HFFc6 (cell line): Measurements from ENCODE around the gene LIX1. TPM values are rescaled to one million over a fixed set of nuclear protein-coding genes. Genes with fewer than 3 reads are reported as not detected.
"Not testable (repeated sequence)": the region's sequence is repeated elsewhere in the genome, so short reads cannot be mapped to it uniquely, and the experiment has no call there.

ENCODE experiments used
- DNase-seq: peaks from one replicate; pipeline ENCODE4 v3.0.0-alpha.2; 2018
- H3K27ac Mint-ChIP-seq: 2 replicates; pipeline ENCODE4 v1.8.0; 2020; ENCODE audit warnings: mild to moderate bottlenecking, mixed read lengths
- H3K27me3 Mint-ChIP-seq: 2 replicates; pipeline ENCODE4 v1.8.0; 2021; ENCODE audit warnings: mild to moderate bottlenecking, moderate library complexity, mixed read lengths; ENCODE audit not compliant: insufficient read depth
- H3K36me3 Mint-ChIP-seq: 2 replicates; pipeline ENCODE4 v1.8.0; 2021; ENCODE audit warnings: low read depth, mixed read lengths
- H3K4me1 Mint-ChIP-seq: 2 replicates; pipeline ENCODE4 v1.8.0; 2020; ENCODE audit warnings: low read depth, mixed read lengths
- H3K4me3 Mint-ChIP-seq: 2 replicates; pipeline ENCODE4 v1.8.0; 2020; ENCODE audit warnings: mild to moderate bottlenecking, moderate library complexity, mixed read lengths
- H3K9me3 Mint-ChIP-seq: 2 replicates; pipeline ENCODE4 v1.8.0; 2020; ENCODE audit warnings: mild to moderate bottlenecking, mixed read lengths
- total RNA-seq, 6 experiments: library from RNA; stranded (reverse); fragmentation: NEBNext Ultra II Directional; extraction: Animal tissue kit (Norgen Biotek cat#: 25700); gene quantifications; 2 replicates in 1 of 6; 3 replicates in 5 of 6; pipeline ENCODE4 v1.2.3, GENCODE V29; 2021
- TF ChIP-seq, protein P1 (sequence below): fragments of 200-600 bp; sonication (generic); IDR thresholded peaks from 2 replicates; pipeline ENCODE4 v1.5.0; 2021; ENCODE audit warnings: antibody characterized with exemption, mild to moderate bottlenecking

LIX1 gene
- total RNA-seq, 6 experiments from 2014 or later, result not detected

DNA sequence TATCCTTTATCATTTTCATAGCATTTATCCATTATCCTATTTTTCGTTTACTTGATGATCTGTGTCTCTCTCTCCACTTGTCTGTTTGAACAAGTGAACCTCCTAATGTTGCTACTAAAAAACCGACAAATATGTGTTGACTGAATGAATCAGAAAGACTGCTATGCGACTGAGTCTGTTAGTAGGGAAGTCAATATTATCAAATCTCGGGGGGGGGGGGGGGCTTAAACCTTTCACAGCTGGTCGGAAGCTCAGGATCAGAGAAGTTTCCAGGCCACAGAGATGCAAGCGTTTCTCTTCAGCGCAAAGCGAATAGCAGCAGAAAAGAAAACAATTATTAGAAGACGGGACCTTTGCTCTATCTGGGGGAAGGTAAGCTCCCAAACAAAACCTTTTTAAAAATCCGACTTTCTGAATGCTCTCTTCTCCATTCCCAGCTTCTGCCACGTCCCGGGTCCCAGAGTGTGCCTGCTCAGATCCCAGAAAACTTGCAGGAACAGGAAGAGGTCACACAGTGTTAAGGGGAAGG is 40.2 kb upstream of the LIX1 start:
- H3K9me3 Mint-ChIP-seq, result no peaks in the 10 kb centered on the region; the same call in 1 of the 2 replicates
- peaks cover 38% of the 10 kb centered on the region for H3K4me1 Mint-ChIP-seq
- peak overlapping the region; percentile 99 for H3K27ac Mint-ChIP-seq
- H3K36me3 Mint-ChIP-seq, result peaks cover 47% of the 10 kb centered on the region
- H3K4me3 Mint-ChIP-seq, result peak overlapping the region; percentile 97
- peaks cover 3% of the 10 kb centered on the region; the same call in 1 of the 2 replicates for H3K27me3 Mint-ChIP-seq
- TF ChIP-seq, protein P1, sequence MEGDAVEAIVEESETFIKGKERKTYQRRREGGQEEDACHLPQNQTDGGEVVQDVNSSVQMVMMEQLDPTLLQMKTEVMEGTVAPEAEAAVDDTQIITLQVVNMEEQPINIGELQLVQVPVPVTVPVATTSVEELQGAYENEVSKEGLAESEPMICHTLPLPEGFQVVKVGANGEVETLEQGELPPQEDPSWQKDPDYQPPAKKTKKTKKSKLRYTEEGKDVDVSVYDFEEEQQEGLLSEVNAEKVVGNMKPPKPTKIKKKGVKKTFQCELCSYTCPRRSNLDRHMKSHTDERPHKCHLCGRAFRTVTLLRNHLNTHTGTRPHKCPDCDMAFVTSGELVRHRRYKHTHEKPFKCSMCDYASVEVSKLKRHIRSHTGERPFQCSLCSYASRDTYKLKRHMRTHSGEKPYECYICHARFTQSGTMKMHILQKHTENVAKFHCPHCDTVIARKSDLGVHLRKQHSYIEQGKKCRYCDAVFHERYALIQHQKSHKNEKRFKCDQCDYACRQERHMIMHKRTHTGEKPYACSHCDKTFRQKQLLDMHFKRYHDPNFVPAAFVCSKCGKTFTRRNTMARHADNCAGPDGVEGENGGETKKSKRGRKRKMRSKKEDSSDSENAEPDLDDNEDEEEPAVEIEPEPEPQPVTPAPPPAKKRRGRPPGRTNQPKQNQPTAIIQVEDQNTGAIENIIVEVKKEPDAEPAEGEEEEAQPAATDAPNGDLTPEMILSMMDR, result no peak
- DNase-seq, result no peak

DNA sequence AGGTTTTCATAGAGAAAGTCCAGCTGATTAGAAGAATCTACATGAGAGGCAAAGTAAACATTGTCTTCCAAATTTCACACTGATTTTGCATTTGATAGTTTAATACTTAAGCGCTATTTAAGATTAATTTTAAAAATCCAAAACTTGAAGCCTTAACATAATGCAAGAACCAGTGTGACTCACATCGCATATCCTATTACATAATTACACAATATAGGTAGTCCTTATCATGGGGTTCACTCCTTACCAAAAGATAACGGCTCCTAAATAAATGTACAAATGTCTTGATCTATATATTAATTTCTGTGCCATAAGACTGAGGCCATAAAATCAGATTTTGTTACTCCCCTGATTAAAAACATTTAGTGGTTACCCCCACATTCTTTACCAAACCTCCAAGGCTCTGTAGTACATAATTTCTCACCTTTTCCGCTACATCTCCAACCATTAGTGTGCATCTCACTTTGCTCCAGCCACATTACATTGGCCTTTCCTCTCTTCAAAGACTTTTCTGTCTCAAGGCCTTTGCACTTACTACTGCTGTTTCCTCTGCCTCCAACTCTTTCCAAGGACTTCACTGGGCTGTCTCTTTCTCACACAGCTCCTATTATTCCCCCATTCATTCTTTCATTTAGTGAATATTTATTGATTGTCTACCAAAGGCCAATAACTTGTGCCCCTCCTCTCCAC is 39.6 kb upstream of the LIX1 start:
- TF ChIP-seq, protein P1, result no peak
- Mint-ChIP-seq H3K4me1 (peaks cover 38% of the 10 kb centered on the region), H3K4me3 (peak overlapping the region; percentile 97), H3K36me3 (peaks cover 49% of the 10 kb centered on the region), H3K27ac (peak overlapping the region; percentile 99), H3K9me3 (no peaks in the 10 kb centered on the region; the same call in 1 of the 2 replicates), H3K27me3 (peaks cover 3% of the 10 kb centered on the region; the same call in 1 of the 2 replicates)
- no peak for DNase-seq

DNA sequence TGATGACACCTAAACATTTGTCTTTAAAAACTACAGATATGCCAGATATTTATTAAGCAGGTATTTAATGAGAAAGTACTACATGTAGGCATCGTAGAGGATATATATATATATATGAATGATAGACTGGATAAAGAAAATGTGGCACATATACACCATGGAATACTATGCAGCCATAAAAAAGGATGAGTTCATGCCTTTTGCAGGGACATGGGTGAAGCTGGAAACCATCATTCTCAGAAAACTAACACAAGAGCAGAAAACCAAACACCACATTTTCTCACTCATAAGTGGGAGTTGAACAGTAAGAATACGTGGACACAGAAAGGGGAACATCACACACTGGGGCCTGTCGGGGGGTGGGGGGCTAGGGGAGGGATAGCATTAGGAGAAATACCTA is 37.0 kb upstream of the LIX1 start:
- Mint-ChIP-seq H3K4me1 (peaks cover 34% of the 10 kb centered on the region), H3K36me3 (peaks cover 55% of the 10 kb centered on the region)
- not testable (repeated sequence) for H3K4me3 Mint-ChIP-seq, H3K9me3 Mint-ChIP-seq, H3K27me3 Mint-ChIP-seq, DNase-seq, H3K27ac Mint-ChIP-seq

DNA sequence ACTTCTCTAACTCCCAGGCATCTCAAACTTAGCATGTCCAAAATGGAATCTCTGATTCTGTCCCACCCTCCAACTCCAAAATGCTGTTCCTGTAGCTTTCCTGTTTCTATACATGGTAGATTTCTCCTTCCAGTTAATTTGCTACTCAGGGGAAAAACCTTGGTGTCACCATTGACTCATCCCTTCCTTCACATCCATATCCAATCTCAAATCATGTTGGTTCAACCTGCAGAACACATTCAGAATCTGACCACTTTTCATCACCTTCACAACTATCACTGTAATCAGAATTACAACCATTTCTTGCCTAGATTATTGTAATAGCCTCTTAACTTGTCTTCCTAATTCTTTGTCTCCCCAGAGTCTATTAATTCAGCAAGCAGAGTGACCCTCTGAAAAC is 29.8 kb upstream of the LIX1 start:
- H3K9me3 Mint-ChIP-seq, result no peaks in the 10 kb centered on the region
- H3K27ac Mint-ChIP-seq, result no peak overlapping the region
- H3K27me3 Mint-ChIP-seq, result no peaks in the 10 kb centered on the region
- DNase-seq, result no peak
- TF ChIP-seq, protein P1, result no peak
- H3K36me3 Mint-ChIP-seq, result peaks cover 33% of the 10 kb centered on the region
- H3K4me1 Mint-ChIP-seq, result peaks cover 6% of the 10 kb centered on the region; the same call in 1 of the 2 replicates
- H3K4me3 Mint-ChIP-seq, result no peak overlapping the region

DNA sequence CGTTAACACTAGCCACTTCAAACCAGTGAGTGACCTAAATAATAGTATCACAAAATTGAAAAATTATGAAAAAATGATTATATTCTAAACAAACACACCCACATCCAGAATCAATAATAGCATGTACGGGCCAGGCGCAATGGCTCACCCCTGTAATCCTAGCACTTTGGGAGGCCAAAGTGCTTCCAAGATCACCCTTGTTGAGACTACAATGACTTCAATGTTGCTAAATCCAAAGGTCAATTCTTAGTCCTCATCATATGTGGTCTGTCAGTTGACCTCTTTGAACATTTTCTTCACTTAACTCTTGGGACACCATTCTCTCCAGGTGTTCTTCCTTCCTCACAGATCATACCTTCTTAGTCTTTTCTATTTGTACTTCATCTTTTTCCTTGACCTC is 29.3 kb upstream of the LIX1 start:
- no peak overlapping the region for H3K27ac Mint-ChIP-seq
- DNase-seq, result no peak
- peaks cover 29% of the 10 kb centered on the region for H3K36me3 Mint-ChIP-seq
- H3K4me3 Mint-ChIP-seq, result no peak overlapping the region
- no peaks in the 10 kb centered on the region for H3K27me3 Mint-ChIP-seq
- peaks cover 6% of the 10 kb centered on the region; the same call in 1 of the 2 replicates for H3K4me1 Mint-ChIP-seq
- no peaks in the 10 kb centered on the region for H3K9me3 Mint-ChIP-seq
- TF ChIP-seq, protein P1, result no peak

DNA sequence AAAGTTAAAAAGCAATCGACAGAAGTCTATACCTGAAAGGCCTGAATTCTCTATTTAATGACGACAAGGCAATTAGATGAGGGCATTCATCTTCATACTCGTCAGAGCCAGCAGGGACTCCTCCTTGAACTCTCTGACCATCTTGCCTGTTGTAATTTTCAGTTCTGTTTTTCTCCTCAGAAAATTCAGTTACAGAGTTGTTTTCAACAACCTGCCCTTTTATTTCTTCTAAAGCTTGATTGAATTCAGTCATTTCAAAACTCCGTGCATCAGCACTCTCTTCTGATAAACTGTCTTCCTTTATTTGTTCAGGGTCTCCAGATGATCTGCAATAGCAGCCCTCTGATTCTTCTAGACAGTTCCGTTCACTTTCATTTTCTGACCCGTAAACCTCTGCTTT is 25.0 kb upstream of the LIX1 start:
- DNase-seq, result no peak
- TF ChIP-seq, protein P1, result no peak
- H3K4me3 Mint-ChIP-seq, result no peak overlapping the region
- no peak overlapping the region; the same call in 1 of the 2 replicates for H3K27ac Mint-ChIP-seq
- no peaks in the 10 kb centered on the region for H3K9me3 Mint-ChIP-seq
- peaks cover 23% of the 10 kb centered on the region; the same call in 1 of the 2 replicates for H3K4me1 Mint-ChIP-seq
- H3K27me3 Mint-ChIP-seq, result no peaks in the 10 kb centered on the region
- H3K36me3 Mint-ChIP-seq, result peaks cover 17% of the 10 kb centered on the region
